Tibial nerve (tissue), 4 donors: Measurements from ENCODE around the gene CAPZA3. TPM values are rescaled to one million over a fixed set of nuclear protein-coding genes. Genes with fewer than 3 reads are reported as not detected.
"Not testable (repeated sequence)": the region's sequence is repeated elsewhere in the genome, so short reads cannot be mapped to it uniquely, and the experiment has no call there.

Experiments
- DNase-seq, 2 donors: peaks; one replicate each; pipeline ENCODE4 v3.0.0-alpha.2; 2019; ENCODE audit warnings: low spot score in 2 of 2
- H3K27ac ChIP-seq, 4 donors: fragments of 200-600 bp; sonication (generic) in 3 of 4; one replicate each; pipeline ENCODE4 v1.5.1; 2017 to 2019; ENCODE audit warnings: mild to moderate bottlenecking in 1 of 4
- H3K27me3 ChIP-seq, 2 donors: fragments of 200-600 bp; sonication (generic) in 1 of 2; one replicate each; pipeline versions ENCODE4 v1.5.1 to v1.6.0; 2017 to 2019
- H3K36me3 ChIP-seq, 3 donors: fragments of 200-600 bp; sonication (generic); one replicate each; pipeline ENCODE4 v1.5.1; 2018 to 2019
- H3K4me1 ChIP-seq, 4 donors: fragments of 200-600 bp; sonication (generic) in 3 of 4; one replicate each; pipeline ENCODE4 v1.5.1; 2017 to 2019
- H3K4me3 ChIP-seq, 4 donors: fragments of 200-600 bp; sonication (generic) in 3 of 4; one replicate each; pipeline ENCODE4 v1.5.1; 2017 to 2019; ENCODE audit warnings: mild to moderate bottlenecking in 1 of 4, moderate library complexity in 1 of 4
- H3K9me3 ChIP-seq, 4 donors: fragments of 200-600 bp; sonication (generic) in 3 of 4; one replicate each; pipeline ENCODE4 v1.5.1; 2017 to 2019
- CTCF ChIP-seq, 5 experiments: fragments of 200-600 bp in 3 of 5; fragments of 450-650 bp in 2 of 5; sonication (generic) in 3 of 5; IDR thresholded peaks; one replicate each; pipeline ENCODE4 v1.5.1; 2016 to 2019; ENCODE audit warnings: antibody characterized with exemption in 5 of 5, mild to moderate bottlenecking in 3 of 5, moderate library complexity in 2 of 5
- EP300 ChIP-seq, 2 donors: sonication (generic); formaldehyde crosslinking; IDR thresholded peaks; one replicate each; pipeline ENCODE4 v1.6.1; 2017; ENCODE audit warnings: antibody characterized with exemption in 2 of 2, mild to moderate bottlenecking in 1 of 2
- POLR2A ChIP-seq, 2 donors: fragments of 450-650 bp; IDR thresholded peaks; one replicate each; pipeline ENCODE4 v1.6.1; 2017; ENCODE audit warnings: antibody characterized with exemption in 2 of 2, mild to moderate bottlenecking in 2 of 2, moderate library complexity in 2 of 2
- WGBS, 2 donors: methylation state at CpG; one replicate each; pipeline ENCODE4 v1.1.5; 2018; 5-methylcytosine and 5-hydroxymethylcytosine counted together
- total RNA-seq, 4 donors: library from RNA; depleted of rRNA; stranded (reverse); fragments of >200 nt; gene quantifications; one replicate each; pipeline ENCODE4 v1.1.0, GENCODE V29; 2016

The CAPZA3 gene
- total RNA-seq, 4 donors from 2014 or later = not detected

- DNase-seq = no peak
- H3K27me3 ChIP-seq = no peaks in the 10 kb centered on the region
- H3K27ac ChIP-seq = no peak overlapping the region
- no peaks in the 10 kb centered on the region for H3K36me3 ChIP-seq
- H3K4me3 ChIP-seq = no peak overlapping the region
- no peak for TF ChIP-seq POLR2A (IDR thresholded peaks at IDR 0.05)
- no peak for TF ChIP-seq EP300 (IDR thresholded peaks at IDR 0.05)
- no peak for TF ChIP-seq CTCF (IDR thresholded peaks at IDR 0.05)
- 42 to 51% methylated on average over 6 of the region's 6 CpGs for WGBS, 2 donors
- no peaks in the 10 kb centered on the region for H3K4me1 ChIP-seq
- H3K9me3 ChIP-seq = no peaks in the 10 kb centered on the region
Measured at GRCh38 chr12:18752280-18752920, 14.5 kb downstream of the CAPZA3 start.

GRCh38 chr12:18752947-18753346, 15.0 kb downstream of the CAPZA3 start:
- H3K4me1 ChIP-seq = no peaks in the 10 kb centered on the region
- H3K27ac ChIP-seq = no peak overlapping the region
- 67 to 70% methylated on average over 1 of the region's 1 CpG for WGBS, 2 donors
- no peak for TF ChIP-seq POLR2A (IDR thresholded peaks at IDR 0.05)
- no peak for TF ChIP-seq EP300 (IDR thresholded peaks at IDR 0.05)
- no peak for TF ChIP-seq CTCF (IDR thresholded peaks at IDR 0.05)
- no peak for DNase-seq
- no peaks in the 10 kb centered on the region for H3K9me3 ChIP-seq
- H3K27me3 ChIP-seq = no peaks in the 10 kb centered on the region
- no peak overlapping the region for H3K4me3 ChIP-seq
- H3K36me3 ChIP-seq = no peaks in the 10 kb centered on the region

- Histone ChIP-seq H3K4me1 (no peaks in the 10 kb centered on the region), H3K36me3 (no peaks in the 10 kb centered on the region), H3K9me3 (no peaks in the 10 kb centered on the region), H3K4me3 (no peak overlapping the region), H3K27me3 (no peaks in the 10 kb centered on the region), H3K27ac (no peak overlapping the region)
- TF ChIP-seq POLR2A (IDR thresholded peaks at IDR 0.05) = no peak
- no peak for TF ChIP-seq EP300 (IDR thresholded peaks at IDR 0.05)
- no peak for TF ChIP-seq CTCF (IDR thresholded peaks at IDR 0.05)
- no peak for DNase-seq
- WGBS, 2 donors = 54 to 64% methylated on average over 16 of the region's 16 CpGs
Measured at GRCh38 chr12:18753481-18754123, 15.7 kb downstream of the CAPZA3 start.

GRCh38 chr12:18754124-18754707, 16.3 kb downstream of the CAPZA3 start:
- Histone ChIP-seq H3K27me3 (no peaks in the 10 kb centered on the region), H3K4me1 (no peaks in the 10 kb centered on the region), H3K9me3 (no peaks in the 10 kb centered on the region), H3K27ac (no peak overlapping the region), H3K4me3 (no peak overlapping the region), H3K36me3 (no peaks in the 10 kb centered on the region)
- no peak for DNase-seq
- 82 to 91% methylated on average over 6 of the region's 6 CpGs for WGBS, 2 donors
- TF ChIP-seq CTCF (IDR thresholded peaks at IDR 0.05) (no peak), POLR2A (IDR thresholded peaks at IDR 0.05) (no peak), EP300 (IDR thresholded peaks at IDR 0.05) (no peak)

GRCh38 chr12:18755341-18755740, 17.4 kb downstream of the CAPZA3 start:
- TF ChIP-seq CTCF (IDR thresholded peaks at IDR 0.05) = no peak
- no peak for TF ChIP-seq EP300 (IDR thresholded peaks at IDR 0.05)
- TF ChIP-seq POLR2A (IDR thresholded peaks at IDR 0.05) = no peak
- WGBS, 2 donors = 94 to 96% methylated on average over 1 of the region's 1 CpG
- DNase-seq = no peak
- H3K27ac ChIP-seq = no peak overlapping the region
- no peaks in the 10 kb centered on the region for H3K36me3 ChIP-seq
- no peaks in the 10 kb centered on the region for H3K27me3 ChIP-seq
- H3K4me3 ChIP-seq = no peak overlapping the region
- no peaks in the 10 kb centered on the region for H3K9me3 ChIP-seq
- H3K4me1 ChIP-seq = no peaks in the 10 kb centered on the region

GRCh38 chr12:18766479-18766878, 28.6 kb downstream of the CAPZA3 start:
- not testable (repeated sequence) for H3K36me3 ChIP-seq, DNase-seq, H3K27me3 ChIP-seq, H3K4me1 ChIP-seq, H3K4me3 ChIP-seq, H3K27ac ChIP-seq
- H3K9me3 ChIP-seq = peaks cover 0 to 32% (median 4%) of the 10 kb centered on the region in 4 donors
- 84 to 92% methylated on average over 1 of the region's 1 CpG for WGBS, 2 donors
